SU-DHL-6 (cell line): Measurements from ENCODE around the gene CRCP.

Experiments
- CTCF ChIP-seq: fragments of 200-600 bp; sonication (generic); IDR thresholded peaks from one replicate; pipeline ENCODE4 v1.5.1; 2017; ENCODE audit warnings: antibody characterized with exemption, mild to moderate bottlenecking, low read length, moderate library complexity; ENCODE audit not compliant: insufficient read depth, poor library complexity, severe bottlenecking
- EZH2phosphoT487 ChIP-seq: fragments of 200-600 bp; sonication (generic), shearing (Covaris generic); conservative IDR thresholded peaks from 2 replicates; pipeline ENCODE4 v1.6.1; 2018; ENCODE audit warnings: mild to moderate bottlenecking, antibody characterized with exemption, low read length, moderate library complexity, mixed read lengths

GRCh38 chr7:66123175-66123528, 8.5 kb downstream of the CRCP start:
- no peak for TF ChIP-seq CTCF
- no peak for TF ChIP-seq EZH2phosphoT487
